DND-41 (cell line): Measurements from ENCODE around the gene CARD16.

Source experiments
- ATAC-seq: fragments of 200-7000 bp; cut with Tn5 transposase; 3 replicates; pipeline ENCODE4 v1.9.1; 2021; ENCODE audit warnings: low read depth; ENCODE audit not compliant: insufficient read depth
- DNase-seq: peaks from one replicate; pipeline ENCODE4 v3.0.0-alpha.2; 2020
- H2AFZ ChIP-seq: 2 replicates; pipeline ENCODE4 v1.6.0; 2012; ENCODE audit warnings: low read depth, low read length
- H3K27ac ChIP-seq: 2 replicates; pipeline ENCODE4 v1.5.1; 2012; ENCODE audit warnings: low read length, inconsistent platforms
- H3K27me3 ChIP-seq: fragments of 200-600 bp; sonication (generic); 2 replicates; pipeline ENCODE4 v1.6.0; 2012; ENCODE audit warnings: low read length, mild to moderate bottlenecking, inconsistent platforms; ENCODE audit not compliant: insufficient read depth, poor library complexity
- H3K36me3 ChIP-seq: 2 replicates; pipeline ENCODE4 v1.5.1; 2012; ENCODE audit warnings: low read length, inconsistent platforms; ENCODE audit not compliant: insufficient read depth
- H3K4me1 ChIP-seq: 2 replicates; pipeline ENCODE4 v1.5.1; 2012; ENCODE audit warnings: mild to moderate bottlenecking, low read length; ENCODE audit not compliant: insufficient read depth
- H3K4me2 ChIP-seq: 2 replicates; pipeline ENCODE4 v1.6.0; 2012; ENCODE audit warnings: mild to moderate bottlenecking, moderate library complexity, low read length, inconsistent platforms; ENCODE audit not compliant: insufficient read depth
- H3K4me3 ChIP-seq, 2 experiments: fragments of 200-600 bp in 1 of 2; shearing (Covaris generic) in 1 of 2; 2 replicates each; pipeline ENCODE4 v1.5.1; 2012 to 2016; ENCODE audit warnings: inconsistent platforms in 2 of 2, low read length in 2 of 2, mild to moderate bottlenecking in 2 of 2, low read depth in 1 of 2, moderate library complexity in 1 of 2
- H3K79me2 ChIP-seq: 2 replicates; pipeline ENCODE4 v1.6.0; 2012; ENCODE audit warnings: low read length, inconsistent platforms; ENCODE audit not compliant: insufficient read depth
- H3K9ac ChIP-seq: 2 replicates; pipeline ENCODE4 v1.6.0; 2012; ENCODE audit warnings: low read depth, mild to moderate bottlenecking, inconsistent platforms, low read length, moderate library complexity
- H3K9me3 ChIP-seq: 2 replicates; pipeline ENCODE4 v1.5.1; 2012; ENCODE audit warnings: low read length, moderate library complexity, mild to moderate bottlenecking, inconsistent platforms; ENCODE audit not compliant: insufficient read depth, severe bottlenecking
- H4K20me1 ChIP-seq: 2 replicates; pipeline ENCODE4 v1.6.0; 2012; ENCODE audit warnings: low read length; ENCODE audit not compliant: insufficient read depth
- EZH2 ChIP-seq: IDR thresholded peaks from 3 replicates; pipeline ENCODE4 v1.6.1; 2012; ENCODE audit warnings: borderline replicate concordance, low read depth, mild to moderate bottlenecking, moderate library complexity, low read length, inconsistent platforms; ENCODE audit not compliant: severe bottlenecking
- TF ChIP-seq, protein P1 (sequence below): IDR thresholded peaks from 2 replicates; pipeline ENCODE4 v1.5.1; 2012; ENCODE audit warnings: borderline replicate concordance, low read length, moderate library complexity, mild to moderate bottlenecking; ENCODE audit not compliant: poor library complexity, severe bottlenecking; ENCODE audit errors: extremely low read depth

CARD16 gene

DNA sequence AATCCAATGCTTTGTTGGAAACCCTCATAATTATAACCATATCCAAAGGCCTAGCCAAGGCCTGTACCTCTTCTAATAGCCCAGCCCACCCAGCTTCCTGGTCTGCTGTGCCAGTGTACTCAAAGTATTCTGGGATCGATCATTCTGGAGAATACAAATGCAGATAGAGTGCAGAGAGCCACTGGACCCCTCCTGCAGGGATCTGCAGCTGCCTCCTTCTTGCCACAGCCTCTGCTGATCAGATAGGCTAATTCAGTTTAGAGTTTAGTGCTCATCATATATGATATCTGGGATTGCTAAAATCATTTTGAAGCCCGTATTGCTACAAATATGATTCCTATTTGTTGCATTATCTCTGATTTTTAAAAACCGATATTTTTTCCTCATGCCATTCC lies 39.7 kb downstream of the CARD16 start:
- H3K4me1 ChIP-seq, result no peaks in the 10 kb centered on the region
- H2AFZ ChIP-seq, result 0 out of 2 replicates have a peak overlapping the region, but pooled peaks have one; percentile 31
- H4K20me1 ChIP-seq, result no peaks in the 10 kb centered on the region

DNA sequence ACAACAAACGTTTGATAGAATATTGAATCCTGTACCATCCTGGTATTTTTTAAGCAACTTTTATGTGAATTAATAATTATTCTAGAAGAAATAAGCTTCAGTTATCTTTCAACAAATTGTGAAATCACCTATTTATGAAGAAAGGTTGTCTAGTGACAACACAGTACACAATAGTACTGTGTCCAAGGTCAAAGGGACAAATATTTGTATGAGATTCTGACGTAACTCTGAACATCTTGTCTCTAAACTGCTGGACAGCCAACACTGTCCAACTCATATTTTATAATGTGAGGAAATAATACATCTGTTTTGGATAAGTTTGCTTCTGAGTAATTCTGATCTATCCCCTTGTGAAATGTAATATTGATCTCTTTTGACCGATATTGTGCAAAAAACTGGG lies 41.1 kb downstream of the CARD16 start:
- no peaks in the 10 kb centered on the region for H4K20me1 ChIP-seq
- H3K27ac ChIP-seq, result no peak overlapping the region
- TF ChIP-seq EZH2, result no peak
- TF ChIP-seq, protein P1, sequence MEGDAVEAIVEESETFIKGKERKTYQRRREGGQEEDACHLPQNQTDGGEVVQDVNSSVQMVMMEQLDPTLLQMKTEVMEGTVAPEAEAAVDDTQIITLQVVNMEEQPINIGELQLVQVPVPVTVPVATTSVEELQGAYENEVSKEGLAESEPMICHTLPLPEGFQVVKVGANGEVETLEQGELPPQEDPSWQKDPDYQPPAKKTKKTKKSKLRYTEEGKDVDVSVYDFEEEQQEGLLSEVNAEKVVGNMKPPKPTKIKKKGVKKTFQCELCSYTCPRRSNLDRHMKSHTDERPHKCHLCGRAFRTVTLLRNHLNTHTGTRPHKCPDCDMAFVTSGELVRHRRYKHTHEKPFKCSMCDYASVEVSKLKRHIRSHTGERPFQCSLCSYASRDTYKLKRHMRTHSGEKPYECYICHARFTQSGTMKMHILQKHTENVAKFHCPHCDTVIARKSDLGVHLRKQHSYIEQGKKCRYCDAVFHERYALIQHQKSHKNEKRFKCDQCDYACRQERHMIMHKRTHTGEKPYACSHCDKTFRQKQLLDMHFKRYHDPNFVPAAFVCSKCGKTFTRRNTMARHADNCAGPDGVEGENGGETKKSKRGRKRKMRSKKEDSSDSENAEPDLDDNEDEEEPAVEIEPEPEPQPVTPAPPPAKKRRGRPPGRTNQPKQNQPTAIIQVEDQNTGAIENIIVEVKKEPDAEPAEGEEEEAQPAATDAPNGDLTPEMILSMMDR, result no peak
- DNase-seq, result no peak
- no peak for ATAC-seq
- H3K27me3 ChIP-seq, result no peaks in the 10 kb centered on the region
- H3K4me3 ChIP-seq, result no peak overlapping the region
- H3K4me1 ChIP-seq, result no peaks in the 10 kb centered on the region
- no peak overlapping the region for H2AFZ ChIP-seq
- no peak overlapping the region for H3K9ac ChIP-seq
- no peaks in the 10 kb centered on the region for H3K36me3 ChIP-seq
- H3K4me2 ChIP-seq, result no peak overlapping the region
- H3K9me3 ChIP-seq, result no peaks in the 10 kb centered on the region
- no peaks in the 10 kb centered on the region for H3K79me2 ChIP-seq

More for the DNA sequence above, 39.7 kb downstream of the CARD16 start:
- H3K79me2 ChIP-seq, result no peaks in the 10 kb centered on the region
- ATAC-seq (no peak), DNase-seq (no peak)
- H3K4me3 ChIP-seq, result no peak overlapping the region
- H3K27me3 ChIP-seq, result no peaks in the 10 kb centered on the region
- no peaks in the 10 kb centered on the region for H3K9me3 ChIP-seq
- no peak overlapping the region for H3K27ac ChIP-seq
- no peak overlapping the region for H3K9ac ChIP-seq
- no peak for TF ChIP-seq EZH2
- TF ChIP-seq, protein P1, result no peak
- no peaks in the 10 kb centered on the region for H3K36me3 ChIP-seq
- H3K4me2 ChIP-seq, result no peak overlapping the region

DNA sequence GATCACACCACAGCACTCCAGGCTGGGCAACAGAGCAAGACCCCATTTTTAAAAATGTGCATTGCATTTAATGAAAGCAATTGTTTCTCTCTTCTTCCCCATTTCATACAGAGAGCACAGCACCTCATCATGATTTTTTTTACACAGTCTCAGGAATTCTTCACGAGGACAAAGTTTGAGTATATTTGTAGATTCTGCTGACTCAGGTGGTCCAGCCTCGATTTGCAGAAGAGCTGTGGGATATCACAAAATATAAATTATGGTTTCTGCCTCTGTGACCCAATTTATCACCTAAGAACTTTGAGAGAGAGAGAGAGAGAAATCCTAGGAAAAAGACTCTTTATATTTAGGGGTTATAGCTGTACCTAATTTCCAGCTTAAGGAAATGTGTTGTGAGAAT lies 42.0 kb downstream of the CARD16 start:
- Histone ChIP-seq H3K36me3 (no peaks in the 10 kb centered on the region), H3K27ac (no peak overlapping the region), H3K9me3 (no peaks in the 10 kb centered on the region), H3K4me3 (no peak overlapping the region), H2AFZ (no peak overlapping the region), H3K9ac (no peak overlapping the region), H3K79me2 (no peaks in the 10 kb centered on the region), H4K20me1 (no peaks in the 10 kb centered on the region), H3K4me1 (no peaks in the 10 kb centered on the region), H3K27me3 (no peaks in the 10 kb centered on the region), H3K4me2 (no peak overlapping the region)
- ATAC-seq, result no peak
- TF ChIP-seq EZH2, result no peak
- TF ChIP-seq, protein P1, result no peak
- DNase-seq, result no peak

DNA sequence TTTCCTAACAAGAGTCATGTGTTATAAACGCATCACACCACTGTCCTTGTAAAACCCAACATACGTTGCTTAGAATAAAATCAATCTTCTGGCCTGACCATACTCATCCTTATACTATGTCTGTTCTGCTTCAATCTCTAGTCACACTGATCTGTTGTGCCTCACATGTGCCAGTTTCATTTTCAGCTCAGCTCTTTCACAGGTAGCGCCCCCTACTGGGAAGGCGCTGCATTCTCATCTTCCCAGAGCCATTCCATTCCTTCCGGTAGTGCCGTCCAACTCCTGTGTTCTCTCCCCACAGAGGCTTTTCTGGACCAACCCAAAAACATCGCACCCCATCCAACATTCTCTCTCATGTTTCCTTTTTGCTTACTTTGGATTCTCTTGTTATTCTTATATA lies 44.3 kb downstream of the CARD16 start:
- Histone ChIP-seq H3K9ac (no peak overlapping the region), H3K27me3 (no peaks in the 10 kb centered on the region), H3K27ac (no peak overlapping the region), H3K4me3 (no peak overlapping the region), H4K20me1 (no peaks in the 10 kb centered on the region), H3K4me2 (no peak overlapping the region), H3K4me1 (no peaks in the 10 kb centered on the region), H3K36me3 (no peaks in the 10 kb centered on the region), H2AFZ (no peak overlapping the region), H3K79me2 (no peaks in the 10 kb centered on the region), H3K9me3 (no peaks in the 10 kb centered on the region)
- ATAC-seq, result peak; percentile 52; the same call in 1 of the 3 replicates
- peak; percentile 31 for DNase-seq
- no peak for TF ChIP-seq EZH2
- TF ChIP-seq, protein P1, result peak; percentile 79
